Activated CD4-positive, alpha-beta T cell treated with anti-CD3 and anti-CD28 coated beads, Interleukin-2, amount 50 U/mL, for 4 hours (primary cell): ENCODE measurements around the gene DOC2B.
"Not testable (repeated sequence)": the region's sequence is repeated elsewhere in the genome, so short reads cannot be mapped to it uniquely, and the experiment has no call there.

Experiments
- DNase-seq, 2 experiments: peaks; one replicate each; pipeline ENCODE4 v3.0.0-alpha.2; 2020

DOC2B gene

DNA sequence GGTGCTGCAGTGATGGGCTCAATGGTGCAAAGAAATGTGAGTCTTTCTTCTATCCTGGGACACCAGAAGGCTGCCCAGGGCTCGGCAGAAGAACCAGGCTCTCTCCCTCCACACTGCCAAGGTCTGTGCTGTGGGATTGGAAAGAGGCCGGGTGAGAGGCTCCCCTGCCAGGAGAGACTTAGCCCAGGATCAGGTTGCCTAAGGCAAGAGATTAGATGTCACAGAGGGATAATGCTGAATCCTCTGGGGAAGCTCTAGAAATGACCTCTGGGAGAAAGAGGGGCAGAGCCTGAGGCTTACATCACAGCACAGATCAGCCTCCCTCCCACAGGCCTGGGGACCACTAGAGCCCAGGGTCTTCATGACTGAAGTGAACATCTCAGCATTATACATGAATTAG is 5.7 kb upstream of the DOC2B start:
- DNase-seq: no peak

GRCh38 chr17:185445-186138 is 4.1 kb upstream of the DOC2B start:
- DNase-seq: peak; percentile 9 to 30

DNA sequence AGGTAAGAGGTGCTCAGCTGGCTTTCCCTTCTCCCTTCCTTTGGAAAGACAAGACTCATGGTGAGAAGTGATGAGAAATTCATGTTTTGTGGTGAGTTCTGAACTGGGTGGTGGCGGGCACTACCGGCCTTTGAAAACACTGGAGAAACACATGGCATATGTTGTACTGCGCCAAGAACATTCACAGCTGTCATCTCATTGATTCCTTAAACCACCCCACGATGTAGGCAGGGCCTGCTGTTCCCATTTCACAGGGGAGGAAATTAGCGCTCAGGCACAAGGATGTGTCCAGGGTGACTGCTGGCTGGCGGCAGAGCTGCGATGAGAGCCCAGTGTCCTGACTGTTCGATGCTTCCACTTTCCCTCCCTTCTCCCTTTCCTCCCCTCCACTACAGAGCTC is 1.6 kb upstream of the DOC2B start:
- DNase-seq: no peak

GRCh38 chr17:182050-182751 is 751 bp upstream of the DOC2B start:
- no peak for DNase-seq

DNA sequence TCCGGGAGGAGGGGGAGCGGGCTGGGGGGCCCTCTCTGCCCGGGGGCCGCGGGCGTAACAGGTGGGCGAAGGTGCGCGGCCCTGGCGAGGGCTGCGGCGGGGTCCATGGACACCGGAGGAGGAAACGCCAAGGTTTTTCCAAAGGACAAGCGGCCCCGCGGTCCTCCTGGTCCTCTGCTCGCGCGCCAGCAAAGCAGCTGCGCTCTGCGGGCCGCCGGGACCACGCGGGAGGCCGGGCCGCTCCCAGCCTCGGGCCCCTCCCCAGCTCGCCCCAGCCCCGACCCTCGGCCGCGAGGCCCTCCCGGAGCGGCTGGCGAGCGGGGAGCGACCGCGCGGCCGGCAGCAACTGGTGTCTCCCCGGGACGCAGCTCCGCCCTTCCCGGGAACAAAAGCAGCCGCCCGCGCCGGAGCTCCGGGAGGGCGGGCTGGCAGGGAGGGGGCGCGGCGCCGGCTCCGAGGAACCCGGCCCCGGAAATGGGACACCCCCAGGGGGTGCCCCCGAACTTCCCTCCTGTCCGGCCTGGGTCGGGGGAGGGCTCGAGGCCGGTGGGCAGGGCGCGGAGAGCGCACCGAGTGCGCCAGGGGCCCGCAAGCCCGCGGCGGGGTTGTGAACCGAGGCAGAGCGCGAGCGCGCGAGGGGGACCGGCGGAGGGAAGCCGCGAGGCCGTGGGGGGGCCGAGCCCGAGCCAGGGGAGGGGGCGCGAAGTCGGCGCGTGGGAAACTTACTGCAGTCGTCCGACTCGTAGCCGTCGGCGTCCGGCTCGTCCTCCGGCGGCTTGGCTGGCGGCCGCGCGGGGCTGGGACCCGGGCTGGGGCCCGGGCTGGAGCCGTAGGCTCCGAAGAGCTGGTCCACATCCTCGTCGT is 837 bp downstream of the DOC2B start:
- DNase-seq: no peak

DNA sequence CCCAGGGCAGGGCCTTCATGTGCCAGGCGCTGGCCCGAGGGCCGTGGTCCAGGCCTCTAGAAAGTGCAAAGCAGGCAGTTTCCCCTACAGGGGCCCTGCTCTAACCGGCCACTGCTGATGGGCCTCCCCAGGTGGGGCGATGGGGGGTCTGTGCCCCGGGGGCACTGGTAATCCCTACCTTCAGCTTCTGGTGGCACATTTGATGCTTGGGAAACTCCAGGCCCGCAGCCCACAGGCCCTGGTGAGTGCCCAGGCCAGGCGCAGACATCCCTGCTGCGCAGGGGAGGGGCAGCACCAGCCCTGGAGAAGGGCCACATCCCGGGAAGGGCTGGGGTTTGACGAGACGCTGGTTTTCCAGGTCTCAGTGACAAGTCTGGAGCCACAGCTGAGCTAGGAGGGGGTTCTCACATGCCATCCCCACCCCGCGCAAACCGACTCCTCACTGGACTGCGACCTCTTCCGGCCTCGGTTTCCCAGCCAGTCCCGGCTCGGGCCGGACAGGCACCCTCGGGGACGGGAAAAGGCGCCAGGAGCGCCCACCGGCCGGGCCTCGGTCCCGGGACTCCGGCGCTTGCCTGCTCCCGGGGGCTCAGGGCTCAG is 1.6 kb downstream of the DOC2B start:
- DNase-seq: no peak

DNA sequence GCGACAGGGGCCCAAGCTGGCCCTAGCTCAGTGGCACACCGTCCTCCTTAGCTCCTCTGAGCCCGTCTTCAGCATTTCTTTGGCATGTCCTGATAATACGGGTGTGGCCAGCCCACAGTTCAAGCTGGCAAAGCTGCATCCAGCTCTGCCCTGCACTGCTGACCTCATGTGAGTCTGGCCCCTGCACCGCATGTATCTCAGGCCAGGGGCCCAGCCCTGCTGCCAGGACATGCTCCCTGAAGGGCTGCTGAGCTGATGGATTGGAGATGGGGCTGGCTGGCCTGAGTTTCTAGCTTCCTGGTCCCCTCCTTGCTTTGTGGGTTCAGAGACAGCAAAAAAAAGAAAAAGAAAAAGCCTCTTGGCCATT is 2.4 kb downstream of the DOC2B start:
- no peak for DNase-seq

- no peak for DNase-seq
Observed at GRCh38 chr17:178292-179065, 3.0 kb downstream of the DOC2B start.

DNA sequence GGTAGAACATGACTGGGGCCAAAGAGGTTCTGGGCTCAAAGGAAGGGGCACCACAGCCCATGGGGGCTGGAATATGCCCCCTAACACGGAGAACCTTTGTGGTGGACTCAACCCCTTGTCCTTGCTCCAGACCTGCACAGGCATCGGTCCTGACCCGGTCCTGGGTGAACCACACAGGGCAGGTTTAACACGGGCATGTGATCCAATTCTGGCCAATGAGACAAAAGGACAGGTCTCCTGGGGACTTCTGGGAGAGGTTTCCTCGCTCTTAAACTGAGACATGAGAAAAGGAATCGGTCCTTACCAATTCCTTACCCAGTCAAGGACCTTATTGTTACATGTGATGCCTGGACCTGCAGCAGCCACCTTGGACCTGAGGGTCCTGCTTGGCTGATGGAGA is 3.7 kb downstream of the DOC2B start:
- no peak for DNase-seq

DNA sequence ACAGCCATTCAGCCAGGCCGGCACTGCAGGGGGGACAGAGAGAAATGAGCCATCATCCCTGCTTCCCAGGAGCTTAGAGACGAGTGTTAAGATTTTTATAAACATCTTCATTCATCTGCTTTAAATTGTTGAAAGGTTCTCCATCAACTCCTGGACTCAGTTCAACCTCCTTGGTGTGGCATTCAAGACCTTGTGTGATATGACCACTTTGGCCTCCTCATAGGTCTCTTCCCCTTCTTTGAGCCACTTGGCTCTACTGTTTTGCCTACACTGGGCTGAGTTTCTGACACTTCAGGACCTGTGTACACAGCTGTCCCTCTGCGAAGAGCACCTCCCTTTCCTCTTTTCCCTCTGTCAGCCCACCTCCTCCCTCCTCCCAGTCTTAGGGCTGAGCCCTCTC is 4.3 kb downstream of the DOC2B start:
- no peak for DNase-seq

DNA sequence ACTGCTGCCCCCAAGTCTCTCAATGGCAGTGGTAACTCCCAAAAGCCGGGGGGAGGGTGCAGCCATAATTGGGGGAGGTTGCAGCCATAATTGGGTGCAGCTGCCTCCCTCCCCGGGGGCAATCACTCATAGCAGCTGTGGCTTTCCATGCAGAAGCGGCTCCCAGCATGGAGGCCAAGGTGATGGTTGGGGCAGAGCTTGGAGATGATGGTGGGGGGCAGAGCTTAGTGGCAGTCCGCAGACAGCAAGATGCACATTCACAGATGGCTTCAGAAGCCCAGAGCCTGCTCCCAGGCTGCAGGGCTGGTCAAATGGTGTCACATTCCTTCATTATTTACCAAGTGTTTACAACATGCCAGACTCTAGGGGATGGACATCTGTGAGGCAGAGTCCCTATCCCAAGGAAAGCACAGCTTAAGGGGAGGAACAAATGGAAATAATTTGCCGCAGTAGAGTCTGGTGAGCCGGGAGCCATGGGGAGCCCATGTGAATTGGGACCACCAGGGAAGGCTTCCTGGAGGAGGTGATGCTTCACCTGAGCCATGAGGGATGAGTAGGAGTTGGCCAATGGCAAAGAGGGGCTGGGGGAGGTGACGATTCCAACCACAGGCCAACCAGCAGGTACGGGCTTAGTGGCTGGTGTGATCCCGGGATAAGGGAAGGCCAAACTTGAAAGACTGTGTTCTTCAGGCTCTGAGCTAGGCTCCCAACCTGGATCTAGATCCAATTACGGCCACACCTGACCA is 8.1 kb downstream of the DOC2B start:
- DNase-seq: no peak

DNA sequence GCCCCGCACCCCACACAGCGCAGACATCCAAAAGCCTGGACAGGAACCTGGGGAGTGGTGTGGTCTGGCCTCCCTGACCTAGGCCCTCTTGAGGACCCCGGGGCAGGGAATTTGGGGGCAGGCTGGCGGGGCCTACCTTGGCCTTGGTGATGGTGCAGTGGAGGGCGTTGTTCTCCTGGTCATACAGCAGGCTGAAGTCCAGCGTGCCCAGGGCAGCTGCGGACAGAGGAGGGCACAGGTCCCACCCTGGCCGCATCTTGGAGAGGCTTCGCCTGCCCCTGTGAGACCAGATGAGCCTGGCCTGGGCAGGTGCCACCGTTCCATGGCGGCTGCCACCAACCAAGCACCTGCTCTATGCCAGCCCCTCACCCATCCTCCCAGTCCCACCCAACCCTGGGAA is 9.0 kb downstream of the DOC2B start:
- DNase-seq: no peak

DNA sequence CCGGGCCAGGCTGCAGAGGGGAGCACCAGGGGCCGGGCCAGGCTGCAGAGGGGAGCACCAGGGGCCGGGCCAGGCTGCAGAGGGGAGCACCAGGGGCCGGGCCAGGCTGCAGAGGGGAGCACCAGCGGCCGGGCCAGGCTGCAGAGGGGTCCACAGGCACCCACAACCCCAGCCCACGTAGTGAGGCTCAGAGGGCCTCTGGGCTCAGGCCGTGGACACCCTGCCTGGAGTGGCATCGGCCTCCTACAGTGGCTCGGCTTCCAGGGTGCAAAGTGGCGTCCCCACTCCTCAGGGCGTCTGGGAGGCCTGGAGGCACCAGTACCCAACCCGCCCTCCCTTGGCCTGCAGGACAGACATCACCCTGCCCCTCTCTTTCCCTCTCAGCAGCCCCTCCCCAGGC is 9.6 kb downstream of the DOC2B start:
- DNase-seq: no peak

DNA sequence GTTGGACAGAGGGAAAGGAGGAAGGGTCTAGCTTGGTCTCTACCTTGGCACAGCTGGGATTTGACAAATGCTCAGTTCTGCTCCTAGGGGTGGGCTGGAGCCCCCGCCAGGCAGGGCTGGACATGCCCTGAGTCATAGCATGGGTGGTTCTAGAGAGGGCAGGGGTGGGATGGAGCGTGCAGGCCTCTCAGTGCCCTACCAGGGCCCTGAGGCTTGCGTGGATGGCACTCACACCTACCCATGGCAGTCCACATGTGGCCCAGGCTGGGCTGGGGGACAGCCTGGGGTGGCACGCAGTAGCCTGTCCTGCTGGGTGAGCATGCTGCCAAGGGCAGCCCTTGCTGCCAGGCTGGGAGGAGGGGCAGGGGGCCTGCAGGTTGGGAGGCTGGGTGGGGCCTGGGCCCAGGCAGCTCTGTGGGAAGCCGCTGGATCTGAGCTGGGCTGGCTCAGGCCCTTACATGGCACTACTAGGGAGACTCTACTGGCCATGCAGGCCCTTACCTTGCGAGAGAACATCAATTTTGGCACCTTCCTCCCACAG is 11.2 kb downstream of the DOC2B start:
- DNase-seq: no peak

GRCh38 chr17:168614-169013 is 12.8 kb downstream of the DOC2B start:
- DNase-seq: not testable (repeated sequence)

DNA sequence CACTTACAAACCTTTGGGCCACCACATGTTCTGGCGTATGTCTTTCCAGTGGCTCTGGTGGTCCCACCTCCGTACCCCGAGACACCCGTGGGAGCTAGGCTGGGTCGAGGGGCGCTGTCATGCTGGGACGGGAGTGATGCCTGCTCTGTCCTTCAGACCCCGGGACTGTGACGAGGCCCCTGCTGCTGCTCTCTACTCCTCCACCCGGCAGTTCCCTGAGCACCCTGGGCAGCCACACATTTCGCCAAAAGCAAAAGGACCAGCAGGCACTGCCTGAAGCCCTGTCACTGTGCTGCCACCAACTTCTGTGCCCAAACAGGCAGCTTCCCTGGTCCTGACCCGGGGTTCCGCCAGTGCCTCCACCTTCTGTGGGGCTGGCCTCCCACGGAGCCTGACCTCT is 15.5 kb downstream of the DOC2B start:
- DNase-seq: no peak

DNA sequence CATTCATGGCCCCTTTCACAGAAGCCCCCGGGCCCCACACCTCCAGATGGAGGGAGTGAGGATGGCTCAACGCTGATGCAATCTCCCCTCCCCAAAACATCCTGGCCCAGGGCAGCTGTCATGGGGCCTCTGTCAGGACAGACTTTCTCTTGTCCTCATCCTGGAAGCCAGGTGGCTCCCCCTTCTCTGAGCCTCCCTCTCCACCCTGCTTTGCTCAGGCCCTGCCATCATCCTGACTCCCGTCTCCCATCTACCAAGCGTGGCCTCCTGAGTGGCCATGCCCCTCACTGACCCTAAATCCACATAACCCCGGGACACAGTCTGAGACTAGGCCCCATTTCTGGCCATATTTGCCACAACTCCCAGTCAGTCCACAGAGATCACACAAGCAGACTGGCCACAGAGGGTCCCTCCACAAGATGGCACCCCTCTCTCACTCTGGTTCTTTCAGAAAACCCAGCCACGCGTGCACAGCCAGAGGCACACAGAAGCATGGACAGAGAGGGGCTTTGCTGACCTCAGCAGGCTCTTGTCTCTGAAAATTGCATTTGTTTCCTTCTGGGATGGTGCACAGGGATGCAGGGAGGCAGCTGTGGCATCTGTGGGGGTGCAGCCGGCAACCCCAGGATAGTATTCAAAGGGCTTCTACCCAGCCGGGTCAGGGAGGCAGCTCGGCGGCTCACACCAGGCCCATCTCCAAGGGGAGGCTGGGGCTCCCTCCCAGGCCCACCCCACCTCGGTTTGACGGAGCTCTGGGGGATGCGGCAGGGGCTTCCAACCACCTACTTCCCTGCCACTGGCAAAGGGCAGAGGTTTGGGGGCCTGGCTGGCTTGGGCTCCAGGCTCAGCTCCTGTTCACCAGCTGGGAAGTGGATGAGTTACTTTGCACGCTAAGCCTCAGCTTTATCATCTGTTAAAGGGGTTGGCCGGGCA is 16.9 kb downstream of the DOC2B start:
- peak; percentile 17 to 25 for DNase-seq

- DNase-seq: no peak
Observed at GRCh38 chr17:163514-164098, 17.8 kb downstream of the DOC2B start.

DNA sequence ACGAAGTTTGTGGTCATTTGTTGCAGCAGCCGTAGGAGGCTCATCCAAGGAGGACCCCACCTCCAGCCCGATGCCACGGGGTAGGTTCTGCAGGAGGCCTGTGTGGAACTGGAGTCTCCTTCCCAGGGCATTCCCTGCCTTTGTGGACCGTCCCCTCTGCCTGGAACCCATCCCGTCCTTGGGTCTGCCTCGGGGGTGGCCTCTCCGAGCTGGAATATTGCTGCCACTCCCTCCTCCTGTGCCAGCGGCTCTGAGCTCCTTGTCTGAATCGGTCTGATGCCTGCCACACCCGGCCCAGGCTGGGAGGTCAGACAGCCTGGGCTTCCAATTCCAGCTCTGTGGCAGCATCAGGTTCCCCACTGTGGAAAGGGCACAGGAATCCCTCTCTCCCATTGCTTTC is 18.8 kb downstream of the DOC2B start:
- DNase-seq: no peak

DNA sequence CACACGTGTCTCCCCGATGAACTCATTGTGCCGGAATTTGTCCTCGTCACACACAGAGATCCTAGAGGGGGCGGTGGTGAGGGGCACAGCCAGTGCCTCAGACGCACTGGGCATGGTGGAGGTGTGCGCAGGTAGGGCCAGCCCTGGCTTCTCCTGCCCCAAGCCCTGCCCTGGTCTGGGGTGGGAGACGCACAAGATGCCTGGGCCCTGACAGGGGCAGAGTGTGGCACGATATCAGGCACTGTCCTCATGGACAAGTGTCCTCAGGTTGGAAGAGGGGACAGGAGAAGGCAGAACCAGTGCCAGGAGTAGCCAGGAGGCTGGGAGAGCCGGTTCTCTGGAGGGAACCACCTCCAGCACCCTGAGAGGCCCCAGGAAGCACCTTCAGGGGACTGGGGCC is 20.0 kb downstream of the DOC2B start:
- DNase-seq: no peak
